Activated CD8-positive, alpha-beta memory T cell treated with anti-CD3 and anti-CD28 coated beads, Interleukin-2, amount 50 U/mL, for 24 hours (primary cell): Measurements from ENCODE around the gene ANGPTL8.

Experiments used
- DNase-seq: peaks from one replicate; pipeline ENCODE4 v3.0.0-alpha.2; 2020; ENCODE audit errors: extremely low read depth

The ANGPTL8 gene

DNA sequence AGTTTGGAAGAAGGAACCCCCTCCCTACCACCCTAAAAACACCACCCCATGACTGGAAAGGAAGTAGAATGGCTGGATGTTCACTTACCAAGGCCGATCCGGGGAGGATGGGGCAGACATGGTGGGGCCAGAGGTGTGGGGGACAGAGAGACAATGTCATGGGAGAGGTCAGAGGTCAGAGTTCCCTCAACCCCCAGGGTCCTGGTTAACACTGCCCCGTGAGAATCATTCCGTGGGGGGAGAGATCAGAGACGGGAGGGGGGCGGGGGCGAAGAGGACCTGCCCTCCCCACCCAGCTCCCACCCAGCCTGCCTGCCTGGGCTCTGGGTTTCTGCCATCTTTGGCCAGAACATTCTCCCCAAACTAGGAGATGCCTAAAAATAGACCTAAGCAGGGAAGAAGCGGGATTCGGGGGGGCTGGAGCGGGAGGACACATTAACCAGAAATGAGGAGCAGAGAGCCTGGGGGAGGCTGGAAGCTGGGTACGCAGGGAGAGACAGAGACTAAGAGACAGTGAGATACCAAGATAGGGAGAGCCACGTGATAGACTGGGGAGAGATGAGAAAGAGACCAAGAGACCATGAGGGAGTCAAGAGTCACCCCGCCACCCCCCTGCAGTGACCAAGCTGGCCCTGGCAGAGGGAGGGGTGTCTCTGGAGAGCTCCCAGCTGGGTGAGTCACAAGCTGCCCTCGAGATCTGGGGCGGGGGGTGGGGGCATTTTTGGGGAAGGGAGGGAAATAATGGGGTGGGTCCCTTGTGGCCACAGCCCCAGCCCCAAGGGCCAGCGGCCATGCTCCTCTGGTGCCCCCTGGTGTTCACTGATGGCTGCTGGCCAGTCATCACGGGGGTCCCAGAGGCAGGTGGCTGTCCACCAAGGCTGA, 36.0 kb upstream of the ANGPTL8 start:
- no peak for DNase-seq

DNA sequence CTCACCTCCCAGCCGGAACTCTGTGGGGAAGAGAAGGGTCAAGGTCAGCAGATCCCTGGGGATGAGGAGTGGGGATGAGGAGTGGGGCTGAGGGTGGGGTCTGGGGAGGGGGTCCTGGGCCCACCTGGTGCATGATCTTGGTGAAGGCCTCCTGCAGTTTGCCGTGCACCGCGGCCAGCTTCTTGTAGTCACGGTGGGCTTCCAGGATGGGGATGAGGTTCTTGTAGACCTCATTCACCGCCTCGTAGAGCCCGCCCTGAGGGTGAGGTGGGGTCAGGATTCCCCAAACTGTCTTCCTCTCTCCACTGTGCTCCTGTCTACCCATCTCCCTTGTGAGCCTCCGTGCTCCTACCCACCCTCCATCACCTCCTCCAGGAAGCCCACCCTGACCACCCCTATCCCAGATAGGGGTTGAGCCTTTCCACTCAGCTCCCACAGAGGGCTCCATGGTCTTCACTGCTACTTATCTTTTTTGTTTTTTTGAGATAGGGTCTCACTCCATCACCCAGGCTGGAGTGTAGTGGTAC, 35.3 kb upstream of the ANGPTL8 start:
- DNase-seq: no peak

DNA sequence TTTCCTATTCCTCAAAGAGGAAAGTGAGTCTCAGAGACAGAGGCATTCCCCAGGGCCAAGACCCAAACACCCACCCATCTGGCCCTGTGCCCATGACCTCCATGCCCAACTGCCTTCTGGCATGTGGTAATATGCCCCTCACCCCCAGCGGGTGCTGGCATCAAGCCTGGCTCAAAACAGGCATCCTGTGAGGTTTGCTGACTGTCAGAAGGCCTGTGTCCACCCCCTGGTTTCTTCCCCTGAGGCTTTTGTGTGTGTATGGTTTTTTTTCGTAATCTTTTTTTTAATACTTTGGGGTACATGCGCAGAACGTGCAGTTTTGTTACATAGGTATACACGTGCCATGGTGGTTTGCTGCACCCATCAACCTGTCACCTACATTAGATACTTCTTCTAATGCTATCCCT, 34.5 kb upstream of the ANGPTL8 start:
- DNase-seq: no peak

DNA sequence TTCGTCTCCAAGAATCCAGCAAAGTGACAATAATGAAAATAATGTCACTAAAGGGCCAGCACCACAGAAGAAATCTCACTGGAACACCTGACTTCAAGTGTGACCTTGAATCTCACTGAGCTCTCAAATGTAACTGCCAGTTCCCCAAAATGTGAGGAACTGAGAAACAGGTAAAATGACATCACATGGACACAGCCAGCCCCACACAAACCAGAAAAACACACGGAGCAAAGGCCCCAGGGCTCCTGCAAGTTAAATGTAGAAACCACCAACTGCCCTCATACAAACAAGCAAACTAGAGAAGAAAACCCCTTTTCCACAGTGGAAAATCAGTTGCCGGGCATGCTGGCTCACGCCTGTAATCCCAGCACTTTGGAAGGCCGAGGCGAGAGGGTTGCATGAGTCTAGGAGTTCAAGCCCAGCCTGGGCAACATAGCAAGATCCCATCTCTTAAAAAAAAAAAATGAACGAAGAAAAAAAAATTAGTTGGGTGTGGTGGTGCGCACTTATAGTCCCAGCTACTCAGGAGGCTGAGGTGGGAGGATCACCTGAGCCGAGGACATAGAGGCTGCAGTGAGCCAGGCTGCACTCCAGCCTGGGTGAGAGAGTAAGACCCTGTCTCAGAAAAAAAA, 33.4 kb upstream of the ANGPTL8 start:
- DNase-seq: no peak

DNA sequence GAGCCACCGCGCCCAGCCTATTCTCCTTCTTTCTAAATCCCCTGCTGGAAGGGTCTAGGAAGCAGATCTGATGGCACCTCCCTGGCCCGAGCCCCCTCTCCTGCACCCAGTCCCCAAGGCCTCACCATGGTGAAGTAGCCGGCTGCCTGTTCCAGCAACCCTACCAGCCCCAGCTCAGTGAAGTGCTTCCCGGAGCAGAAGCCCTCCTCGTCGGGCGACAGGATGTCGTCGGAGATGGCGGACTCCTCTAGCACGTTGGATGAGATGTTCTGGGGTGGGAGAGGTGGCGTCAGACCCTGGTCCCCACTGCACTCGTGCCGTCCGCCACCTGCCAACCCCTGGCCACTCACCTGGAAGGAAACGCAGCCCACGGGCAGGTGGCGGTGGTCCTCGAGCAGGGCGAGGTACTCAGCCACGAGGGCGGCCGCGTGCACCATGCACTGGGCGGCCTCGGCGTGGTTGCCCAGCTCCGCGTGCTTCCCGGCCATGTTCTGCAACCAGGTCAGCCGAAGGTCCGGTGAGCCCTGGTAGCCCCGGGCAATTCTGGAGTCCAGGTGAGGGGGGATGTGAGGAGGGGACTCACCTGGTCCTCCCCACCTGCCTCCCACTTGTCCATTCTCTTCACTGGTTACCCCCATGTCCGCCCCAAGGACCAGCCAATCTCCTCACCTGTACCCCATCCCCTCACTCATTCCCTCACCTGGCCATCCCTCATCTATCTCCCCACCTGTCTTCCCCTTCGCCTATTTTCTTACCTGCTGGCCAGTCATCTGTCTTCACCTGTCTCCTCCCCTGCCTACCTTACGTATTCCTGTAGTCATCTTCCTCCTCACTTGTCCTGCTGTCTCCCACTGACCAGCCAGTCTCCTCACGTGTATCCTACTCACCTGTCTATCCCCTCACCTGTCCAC, 30.6 kb upstream of the ANGPTL8 start:
- no peak for DNase-seq

DNA sequence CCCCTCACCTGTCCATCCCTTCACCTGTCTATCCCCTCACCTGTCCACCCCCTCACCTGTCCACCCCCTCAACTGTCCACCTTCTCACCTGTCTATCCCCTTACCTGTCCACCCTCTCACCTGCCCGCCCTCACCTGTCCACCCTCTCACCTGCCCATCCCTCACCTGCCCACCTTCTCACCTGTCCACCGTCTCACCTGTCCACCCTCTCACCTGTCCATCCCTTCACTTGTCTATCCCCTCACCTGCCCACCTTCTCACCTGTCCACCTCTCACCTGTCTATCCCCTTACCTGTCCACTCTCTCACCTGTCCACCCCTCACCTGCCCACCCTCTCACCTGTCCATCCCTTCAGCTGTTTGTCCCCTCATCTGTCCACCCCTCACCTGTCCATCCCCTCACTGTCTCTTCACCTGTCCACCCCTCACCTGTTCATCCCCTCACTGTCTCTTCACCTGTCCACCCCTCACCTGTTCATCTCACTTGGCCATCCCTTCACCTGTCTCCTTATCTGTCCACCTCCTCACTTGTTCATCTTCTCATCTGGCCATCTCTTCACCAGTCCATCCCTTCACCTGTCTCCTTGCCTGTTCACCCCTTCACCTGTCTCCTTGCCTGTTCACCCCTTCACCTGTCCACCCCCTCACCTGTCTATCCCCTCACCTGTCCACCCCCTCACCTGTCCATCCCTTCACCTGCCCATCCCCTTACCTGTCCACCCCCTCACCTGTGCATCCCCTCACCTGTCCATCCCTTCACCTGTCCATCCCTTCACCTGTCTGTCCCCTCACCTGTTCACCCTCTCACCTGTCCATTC, 29.4 kb upstream of the ANGPTL8 start:
- no peak for DNase-seq

DNA sequence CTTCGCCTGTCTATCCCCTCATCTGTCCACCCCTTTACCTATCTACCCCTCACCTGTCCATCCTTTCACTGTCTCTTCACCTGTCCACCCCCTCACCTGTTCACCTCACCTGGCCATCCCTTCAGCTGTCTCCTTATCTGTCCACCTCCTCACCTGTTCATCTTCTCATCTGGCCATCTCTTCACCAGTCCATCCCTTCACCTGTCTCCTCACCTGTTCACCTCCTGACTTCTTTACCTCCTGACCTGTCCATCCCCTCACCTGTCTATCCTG, 28.8 kb upstream of the ANGPTL8 start:
- no peak for DNase-seq

DNA sequence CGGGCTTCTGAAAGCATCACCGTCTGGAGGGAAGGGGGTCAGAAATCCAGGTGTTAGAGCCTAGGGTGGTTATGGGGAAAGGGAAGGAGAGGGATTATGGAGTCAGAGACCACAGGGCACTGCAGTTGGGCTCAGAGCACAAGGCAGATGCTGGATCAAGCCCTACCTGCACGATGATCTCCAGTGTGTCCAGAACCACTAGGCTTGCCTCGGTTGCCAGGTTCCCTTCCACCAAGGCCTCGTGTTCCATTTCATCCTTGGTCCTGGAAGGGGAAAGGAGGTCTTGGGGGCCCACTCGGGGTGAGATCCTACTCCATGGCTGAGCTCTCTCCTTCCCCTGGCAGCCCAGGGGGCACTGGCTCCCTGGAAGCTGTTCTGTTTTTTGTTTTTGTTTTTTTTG, 25.0 kb upstream of the ANGPTL8 start:
- no peak for DNase-seq

DNA sequence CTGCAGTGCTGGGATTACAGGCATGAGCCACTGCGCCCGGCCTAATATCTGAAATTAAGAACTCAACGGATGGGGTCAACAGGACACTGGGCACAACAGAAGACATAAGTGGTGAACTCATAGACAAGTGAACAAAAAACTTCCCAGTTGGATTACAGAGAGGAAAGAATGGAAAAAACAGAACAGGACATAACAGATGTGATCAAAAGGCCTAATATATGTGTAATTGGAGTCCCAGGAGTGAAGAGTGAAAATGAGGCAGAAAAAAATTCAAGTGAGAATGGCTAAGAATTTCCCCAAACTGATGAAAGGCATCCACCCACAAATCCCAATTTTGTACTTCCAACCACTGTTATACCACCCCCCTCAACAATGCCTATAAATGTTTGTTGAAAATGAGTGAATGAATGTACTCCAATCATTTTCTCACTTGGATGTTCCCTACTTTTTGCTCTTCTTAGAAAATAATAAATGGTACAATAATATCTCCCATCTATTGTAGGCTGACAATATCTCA, 18.3 kb upstream of the ANGPTL8 start:
- no peak for DNase-seq

DNA sequence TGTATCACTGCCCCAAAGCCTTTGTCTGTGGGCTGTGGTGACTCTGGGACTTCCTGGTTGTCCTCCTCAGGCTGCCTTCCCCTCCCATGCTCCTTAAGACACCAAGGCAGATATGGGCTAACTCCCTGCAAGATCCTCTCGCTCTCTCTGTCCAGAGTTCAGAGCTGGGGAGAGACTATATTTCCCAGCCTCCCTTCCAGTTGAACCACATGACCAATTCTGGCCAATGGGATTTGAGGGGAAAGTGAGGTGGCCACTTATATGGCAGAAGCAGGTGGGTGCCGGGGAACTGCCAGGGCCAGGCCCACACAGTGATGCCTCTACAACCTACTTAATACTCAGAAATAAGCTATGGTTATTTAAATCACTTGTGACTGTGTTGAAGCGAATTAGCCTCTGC, 16.2 kb upstream of the ANGPTL8 start:
- no peak for DNase-seq

DNA sequence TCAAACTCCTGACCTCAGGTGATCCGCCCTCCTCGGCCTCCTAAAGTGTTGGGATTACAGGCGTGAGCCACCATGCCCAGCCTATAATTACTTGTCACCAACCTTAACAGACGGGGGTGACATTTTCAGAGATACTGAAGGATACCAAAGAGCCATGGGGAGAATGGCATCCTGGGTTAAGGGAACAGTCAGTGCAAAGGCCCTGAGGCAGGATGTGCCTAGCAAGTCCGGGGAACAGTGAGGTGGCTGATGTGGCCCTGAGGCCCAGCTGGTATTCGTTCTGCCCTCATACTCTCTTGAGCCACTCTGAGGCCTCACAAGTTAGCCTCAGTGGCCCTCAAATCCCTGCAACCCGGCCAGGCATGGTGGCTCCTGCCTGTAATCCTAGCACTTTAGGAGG, 15.0 kb upstream of the ANGPTL8 start:
- DNase-seq: no peak

DNA sequence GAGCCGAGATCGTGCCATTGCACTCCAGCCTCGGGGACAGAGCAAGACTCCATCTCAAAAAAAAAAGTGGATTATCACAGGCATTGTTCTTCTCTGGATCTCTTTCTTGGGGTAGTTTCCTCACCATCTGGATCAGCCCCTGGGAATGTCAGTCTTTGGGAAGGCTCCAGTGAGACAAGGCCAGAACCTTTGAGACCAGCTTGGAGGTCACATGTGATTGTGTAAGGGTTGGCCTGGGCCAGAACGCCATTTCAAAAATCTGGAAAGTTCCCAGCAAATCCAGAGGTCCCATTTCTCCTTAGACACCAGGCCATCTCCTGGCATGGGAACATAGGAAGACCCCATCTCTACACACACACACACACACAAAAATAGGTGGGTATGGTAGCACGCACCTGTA, 14.2 kb upstream of the ANGPTL8 start:
- no peak for DNase-seq

DNA sequence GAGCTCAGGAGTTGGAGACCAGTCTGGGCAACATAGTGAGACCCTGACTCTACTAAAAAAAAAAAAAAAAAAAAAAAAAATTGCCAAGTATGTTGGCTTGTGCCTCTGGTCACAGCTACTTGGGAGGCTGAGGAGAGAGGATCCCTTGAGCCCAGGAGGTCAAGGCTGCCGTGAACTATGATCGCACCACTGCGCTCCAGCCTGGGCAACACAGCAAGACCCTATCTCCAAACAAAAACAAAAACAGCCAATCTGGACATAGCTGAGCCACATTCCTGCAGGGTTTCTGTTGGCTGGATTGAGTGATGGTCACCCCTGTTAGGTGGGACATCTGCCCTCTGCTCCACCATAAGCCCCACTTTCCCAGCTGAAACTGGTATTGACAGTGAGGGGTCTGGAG, 13.6 kb upstream of the ANGPTL8 start:
- DNase-seq: no peak

DNA sequence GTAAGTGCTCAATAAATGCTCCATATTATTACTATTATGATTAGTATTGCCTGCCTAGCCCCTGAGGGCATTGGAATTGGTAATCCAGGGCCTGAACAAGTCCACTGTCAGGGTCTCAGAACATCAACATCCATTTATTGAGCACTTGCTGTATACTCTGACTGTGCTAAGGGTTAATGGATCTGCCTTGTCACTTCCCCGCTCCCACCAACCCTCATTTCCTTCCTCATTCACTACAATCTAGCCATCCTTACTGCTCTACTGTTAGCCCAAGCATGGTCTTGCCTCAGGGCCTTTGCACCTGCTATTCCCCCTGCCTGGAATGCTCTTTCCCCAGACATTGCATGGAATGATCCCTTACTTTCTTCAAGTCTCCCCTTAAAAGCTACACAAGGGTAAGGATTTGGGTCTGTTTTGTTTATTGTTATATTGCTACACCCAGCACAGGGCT, 12.7 kb upstream of the ANGPTL8 start:
- DNase-seq: no peak

DNA sequence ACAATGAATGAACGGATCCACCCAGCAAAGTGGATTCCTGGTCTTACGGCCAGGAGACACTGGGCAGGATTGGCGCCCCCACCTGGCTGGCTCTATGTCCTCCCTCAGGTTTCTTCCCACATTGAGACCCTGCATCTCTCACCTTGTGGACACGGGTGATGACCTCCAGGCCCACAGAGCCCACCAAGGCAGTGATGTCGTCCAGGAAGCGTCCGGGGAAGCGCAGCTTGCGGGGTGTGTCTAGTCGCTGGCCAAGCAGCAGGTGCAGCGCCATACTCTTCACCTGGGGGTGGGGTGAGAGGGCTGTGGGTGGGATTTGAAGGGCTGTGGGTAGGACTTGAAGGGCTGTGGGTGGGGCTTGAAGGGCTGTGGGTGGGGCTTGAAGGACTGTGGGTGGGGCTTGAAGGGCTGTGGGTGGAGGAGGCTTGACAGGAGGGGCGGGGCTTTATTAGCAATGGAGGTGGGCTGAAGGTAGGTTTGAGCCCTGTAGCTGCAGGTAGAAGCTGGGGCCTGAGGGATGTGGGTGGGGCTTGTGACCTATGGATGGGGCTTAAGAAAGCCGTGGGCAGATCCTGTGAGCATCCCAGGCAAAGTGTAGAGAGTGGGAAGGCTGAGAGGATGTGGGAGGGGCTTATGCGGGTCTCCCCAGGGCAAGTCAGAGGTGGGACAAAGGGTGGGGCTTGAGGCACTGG, 12.1 kb upstream of the ANGPTL8 start:
- no peak for DNase-seq

DNA sequence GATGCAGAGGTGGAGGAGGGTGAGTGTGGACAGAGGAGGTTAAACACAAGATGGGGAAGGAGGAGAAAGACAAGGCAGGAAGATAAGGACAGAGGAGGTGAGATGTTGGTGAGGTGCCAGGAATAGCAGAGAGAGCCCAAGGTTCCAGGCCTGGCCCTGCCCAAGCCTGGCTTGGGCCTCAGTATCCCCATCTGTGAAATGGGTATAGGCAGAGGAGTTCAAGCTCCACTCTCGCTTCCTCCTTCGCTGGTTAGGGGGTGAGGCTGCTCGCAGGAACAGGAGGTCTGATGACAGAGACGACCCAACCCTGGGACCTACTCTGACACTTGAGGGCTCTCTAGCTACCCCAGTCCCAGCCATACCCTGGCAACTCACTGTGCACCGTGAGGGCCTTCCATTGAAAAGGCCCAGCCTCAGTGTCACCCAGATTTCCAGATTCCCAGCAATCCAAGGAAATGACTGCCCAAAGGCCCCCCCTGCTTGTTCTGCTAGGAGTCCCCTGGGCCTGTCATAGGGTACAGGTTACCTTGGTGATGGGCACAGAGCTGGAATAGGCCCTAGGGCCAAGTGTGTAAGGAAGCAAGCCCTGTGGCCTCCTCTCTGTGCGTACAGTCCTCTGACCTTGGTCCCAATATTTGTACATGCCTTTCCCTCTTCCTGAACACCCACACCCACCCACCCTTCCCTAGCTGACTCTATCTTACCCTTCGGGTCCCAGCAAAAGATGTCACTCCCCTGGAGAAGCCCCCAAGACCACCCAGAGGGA, 8.6 kb upstream of the ANGPTL8 start:
- DNase-seq: no peak

DNA sequence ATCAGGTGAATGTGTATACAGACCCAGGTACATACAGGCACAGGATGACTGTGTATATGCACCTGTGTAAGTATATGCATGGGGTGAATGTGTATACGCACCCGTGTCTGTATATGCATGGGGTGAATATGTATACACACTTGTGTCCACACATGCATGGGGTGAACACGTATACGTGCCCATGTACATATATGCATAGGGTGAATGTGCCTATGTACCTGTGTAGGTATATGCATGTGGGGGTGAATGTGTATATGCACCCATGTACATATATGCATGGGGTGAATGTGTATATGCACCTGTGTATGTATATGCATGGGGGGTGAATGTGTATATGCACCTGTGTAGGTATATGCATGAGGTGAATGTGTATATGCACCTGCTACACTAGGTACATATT, 6.9 kb upstream of the ANGPTL8 start:
- DNase-seq: no peak

DNA sequence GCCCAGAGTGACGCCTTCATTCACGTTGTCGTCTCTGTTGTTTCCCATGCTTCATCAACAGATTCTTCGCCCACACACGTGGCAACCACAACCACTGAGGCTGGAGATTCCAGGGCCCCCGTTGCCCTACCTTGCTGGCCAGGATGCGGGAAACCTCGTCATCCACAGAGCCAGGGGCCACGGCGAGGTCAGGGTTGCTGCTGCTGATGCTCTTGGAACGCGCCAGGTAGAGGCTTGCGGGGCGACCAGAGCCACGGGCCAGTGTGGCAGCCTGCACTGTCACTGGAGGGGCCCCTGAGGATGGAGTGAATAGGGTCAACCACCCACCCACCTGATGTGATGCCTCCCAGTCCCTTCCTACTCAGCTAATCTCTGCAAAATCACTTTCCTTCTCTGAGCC, 6.3 kb upstream of the ANGPTL8 start:
- DNase-seq: no peak

DNA sequence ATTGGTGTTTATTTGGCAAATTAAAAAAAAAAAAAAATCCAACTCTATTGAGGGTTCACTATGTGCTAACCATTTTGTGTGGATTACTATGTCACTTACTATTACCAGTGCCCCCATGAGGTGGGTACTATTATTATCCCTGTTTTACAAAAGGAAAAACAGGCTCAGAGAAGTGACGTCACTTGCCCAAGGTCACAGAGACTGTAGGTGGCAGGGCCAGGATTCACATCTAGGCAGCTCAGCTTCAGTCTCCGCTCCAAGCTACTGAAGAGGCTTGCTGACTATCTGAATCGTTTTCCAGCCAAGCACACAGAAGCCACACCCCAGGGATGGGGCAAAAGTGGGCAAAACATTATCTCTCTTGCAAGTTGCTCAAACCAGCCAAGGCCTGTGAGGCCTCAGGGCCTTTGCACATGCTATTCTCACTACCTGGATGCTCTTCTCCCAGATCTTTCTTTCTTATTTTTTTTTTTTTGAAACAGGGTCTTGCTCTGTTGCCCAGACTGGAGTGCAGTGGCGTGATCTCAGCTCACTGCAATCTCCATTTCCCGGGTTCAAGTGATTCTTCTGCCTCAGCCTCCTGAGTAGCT, 4.8 kb upstream of the ANGPTL8 start:
- DNase-seq: no peak
